SK-N-SH treated with all-trans-retinoic acid at 6 μM for 48 hours (cell line): ENCODE measurements around the gene ART5.

Experiments
- ARNTL ChIP-seq: fragments of 450-650 bp; formaldehyde crosslinking; IDR thresholded peaks from 2 replicates; pipeline ENCODE4 v1.5.0; 2020; ENCODE audit warnings: low read depth, mild to moderate bottlenecking, moderate library complexity, borderline replicate concordance
- BACH2 ChIP-seq: fragments of 250-450 bp; sonication (Bioruptor Pico); IDR thresholded peaks from 2 replicates; pipeline ENCODE4 v1.9.0; 2021; ENCODE audit warnings: mild to moderate bottlenecking, borderline replicate concordance
- CREB5 ChIP-seq: fragments of 250-450 bp; sonication (Bioruptor Pico); IDR thresholded peaks from 2 replicates; pipeline ENCODE4 v1.5.1; 2020; ENCODE audit warnings: low read depth, mild to moderate bottlenecking, moderate library complexity
- CSDC2 ChIP-seq: fragments of 250-450 bp; sonication (Bioruptor Pico); IDR thresholded peaks from 2 replicates; pipeline ENCODE4 v1.5.0; 2020; ENCODE audit warnings: mild to moderate bottlenecking, moderate library complexity
- ESRRG ChIP-seq: fragments of 250-450 bp; sonication (Bioruptor Pico); IDR thresholded peaks from 2 replicates; pipeline ENCODE4 v1.6.1; 2021; ENCODE audit warnings: mild to moderate bottlenecking
- GLIS3 ChIP-seq: fragments of 250-450 bp; sonication (Bioruptor Pico); IDR thresholded peaks from 2 replicates; pipeline ENCODE4 v1.5.0; 2020; ENCODE audit warnings: mild to moderate bottlenecking, moderate library complexity
- OSR1 ChIP-seq: fragments of 250-450 bp; sonication (Bioruptor Pico); IDR thresholded peaks from 2 replicates; pipeline ENCODE4 v1.8.0; 2022; ENCODE audit warnings: moderate library complexity, mild to moderate bottlenecking, inconsistent platforms
- PATZ1 ChIP-seq: fragments of 250-450 bp; sonication (Bioruptor Pico); IDR thresholded peaks from 2 replicates; pipeline ENCODE4 v1.8.0; 2020; ENCODE audit warnings: mild to moderate bottlenecking, moderate library complexity, borderline replicate concordance
- POU6F1 ChIP-seq: fragments of 250-450 bp; sonication (Bioruptor Pico); IDR thresholded peaks from 2 replicates; pipeline ENCODE4 v1.8.0; 2021; ENCODE audit warnings: low read depth, mild to moderate bottlenecking, moderate library complexity, borderline replicate concordance
- PPARA ChIP-seq: fragments of 250-450 bp; sonication (Bioruptor Pico); IDR thresholded peaks from 2 replicates; pipeline ENCODE4 v1.5.0; 2020; ENCODE audit warnings: mild to moderate bottlenecking, borderline replicate concordance
- SNAI2 ChIP-seq: fragments of 250-450 bp; sonication (Bioruptor Pico); IDR thresholded peaks from 2 replicates; pipeline ENCODE4 v1.5.0; 2020; ENCODE audit warnings: mild to moderate bottlenecking, moderate library complexity
- ZFP3 ChIP-seq: fragments of 250-450 bp; sonication (Bioruptor Pico); IDR thresholded peaks from 2 replicates; pipeline ENCODE4 v1.5.0; 2020; ENCODE audit warnings: mild to moderate bottlenecking, moderate library complexity
- ZNF565 ChIP-seq: fragments of 450-650 bp; formaldehyde crosslinking; conservative IDR thresholded peaks from 2 replicates; pipeline ENCODE4 v1.5.0; 2020; ENCODE audit warnings: low read depth, mild to moderate bottlenecking, moderate library complexity
- ZNF8 ChIP-seq: fragments of 450-650 bp; formaldehyde crosslinking; IDR thresholded peaks from 2 replicates; pipeline ENCODE4 v1.5.0; 2020; ENCODE audit warnings: mild to moderate bottlenecking, moderate library complexity

- TF ChIP-seq SNAI2 (CRISPR knock-in tag) (no peak), ZFP3 (CRISPR knock-in tag) (no peak), ZNF565 (CRISPR knock-in tag) (no peak), CREB5 (CRISPR knock-in tag) (no peak), BACH2 (CRISPR knock-in tag) (no peak), OSR1 (CRISPR knock-in tag) (no peak), ESRRG (CRISPR knock-in tag) (no peak), PPARA (CRISPR knock-in tag) (no peak), PATZ1 (CRISPR knock-in tag) (no peak), ZNF8 (CRISPR knock-in tag) (no peak), CSDC2 (CRISPR knock-in tag) (no peak), POU6F1 (CRISPR knock-in tag) (no peak), ARNTL (CRISPR knock-in tag) (no peak), GLIS3 (CRISPR knock-in tag) (no peak)
These were observed 6.0 kb downstream of the ART5 start for GRCh38 chr11:3635641-3636375.
